Placental epithelial cell (primary cell): ENCODE data around the gene OPRD1. TPM values are rescaled to one million over a fixed set of nuclear protein-coding genes. Genes with fewer than 3 reads are reported as not detected.

ENCODE experiments used
- small RNA-seq: library from RNA; depleted of rRNA; stranded (forward); fragments of <200 nt; gene quantifications from one replicate; pipeline ENCODE3, GENCODE V24; 2012
- total RNA-seq: library from RNA; depleted of rRNA; stranded (reverse); fragments of >200 nt; gene quantifications from 2 replicates; pipeline ENCODE4 v1.2.3, GENCODE V29; 2012

The OPRD1 gene
- total RNA-seq: 0.54 and 0.79 TPM in 2 replicates

DNA sequence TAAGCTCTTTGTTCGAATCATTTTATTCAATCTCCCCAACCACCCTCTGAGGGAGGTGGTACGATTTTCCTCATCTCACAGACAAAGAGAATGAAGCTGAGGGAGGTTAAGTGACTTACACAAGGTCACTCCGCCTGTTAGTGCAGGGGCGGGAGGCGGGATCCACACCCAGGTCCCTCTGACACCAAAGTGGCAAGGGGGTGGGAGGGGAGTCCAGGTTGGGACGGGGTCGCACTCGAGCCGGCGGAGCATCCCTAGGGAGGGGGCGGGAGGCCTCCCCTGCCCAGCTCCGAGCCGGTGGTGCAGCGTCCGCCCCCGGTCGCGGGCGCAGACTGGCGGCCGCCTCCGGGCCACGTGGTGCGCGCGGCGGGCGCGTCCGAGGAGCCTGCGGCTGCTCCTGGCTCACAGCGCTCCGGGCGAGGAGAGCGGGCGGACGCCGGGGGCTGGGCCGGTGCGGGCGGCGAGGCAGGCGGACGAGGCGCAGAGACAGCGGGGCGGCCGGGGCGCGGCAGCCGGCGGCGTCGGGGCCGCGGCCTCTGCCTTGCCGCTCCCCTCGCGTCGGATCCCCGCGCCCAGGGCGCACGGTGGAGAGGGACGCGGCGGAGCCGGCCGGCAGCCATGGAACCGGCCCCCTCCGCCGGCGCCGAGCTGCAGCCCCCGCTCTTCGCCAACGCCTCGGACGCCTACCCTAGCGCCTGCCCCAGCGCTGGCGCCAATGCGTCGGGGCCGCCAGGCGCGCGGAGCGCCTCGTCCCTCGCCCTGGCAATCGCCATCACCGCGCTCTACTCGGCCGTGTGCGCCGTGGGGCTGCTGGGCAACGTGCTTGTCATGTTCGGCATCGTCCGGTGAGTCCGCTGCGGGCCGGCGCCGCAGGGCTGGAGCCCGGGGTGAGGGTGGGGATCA lies at the start of gene OPRD1:
Gene OPRD1, plus strand, starts transcription at position 405 of the 903 bp plus-strand sequence. Its CDS starts 214 bp downstream, at position 619.

DNA sequence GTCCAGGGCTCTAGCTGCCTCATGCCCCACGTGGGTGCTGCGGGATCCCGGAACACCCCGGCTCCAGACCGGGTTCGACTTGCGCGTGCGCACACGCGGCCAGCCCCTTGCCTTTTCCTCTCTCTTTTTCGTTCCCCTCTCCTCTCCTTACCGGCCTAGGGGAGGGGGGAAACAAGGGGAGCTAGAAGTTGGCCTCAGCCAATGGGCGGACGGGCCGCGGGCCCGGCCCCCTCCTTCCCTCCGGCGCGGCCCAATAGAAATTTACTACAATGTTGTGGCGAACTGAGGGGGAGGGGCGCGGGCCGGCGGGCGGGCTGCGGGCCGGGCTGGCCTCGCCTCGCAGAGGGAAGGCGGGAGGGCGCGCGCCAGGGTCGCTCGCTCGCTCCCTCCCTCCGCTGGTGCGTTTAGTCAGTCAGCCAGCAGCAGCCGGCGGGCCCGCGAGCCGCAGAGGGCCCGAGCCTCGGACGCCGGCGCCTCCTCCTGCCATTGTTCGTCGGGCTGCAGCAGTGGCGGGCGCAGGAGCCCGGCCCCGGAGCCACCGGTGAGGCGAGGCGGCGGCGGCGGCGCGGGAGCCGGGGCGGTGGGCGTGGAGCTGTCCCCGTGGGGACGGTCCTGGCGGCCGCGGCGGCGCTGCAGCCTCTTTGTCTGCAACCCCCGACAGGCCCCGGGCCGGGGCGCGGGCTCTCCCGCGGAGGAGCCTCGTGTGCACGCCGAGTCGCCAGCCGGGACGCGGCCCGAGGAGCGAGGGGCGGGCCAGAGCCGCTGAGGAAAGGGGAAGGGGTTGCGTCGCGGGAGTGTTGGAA lies 102.5 kb downstream of the OPRD1 start, which contains the start of gene EPB41:
Gene EPB41, plus strand, starts transcription at position 342 of the 803 bp plus-strand sequence. CDS start 72,869 bp downstream, outside the sequence.

Small RNA genes within 50 kb of the gene (small RNA-seq; reads per million reads assigned to genes)
- gene RF00019: not detected

Other genes starting within 250 kb of the OPRD1 start
- 1.6 and 2.4 TPM in 2 replicates for gene RAB42, start 219.9 kb upstream of the OPRD1 start, total RNA-seq
- 23.3 and 37.3 TPM in 2 replicates for gene TAF12, start 169.1 kb upstream of the OPRD1 start, total RNA-seq
- not detected in 2 replicates for gene RNU11, start 163.6 kb upstream of the OPRD1 start, total RNA-seq
- 10.6 and 14.7 TPM in 2 replicates for gene GMEB1, start 143.4 kb upstream of the OPRD1 start, total RNA-seq
- gene YTHDF2, start 75.2 kb upstream of the OPRD1 start, total RNA-seq: 44.8 and 64.5 TPM in 2 replicates
- gene EPB41, start 102.4 kb downstream of the OPRD1 start, total RNA-seq: 23.2 and 39.7 TPM in 2 replicates